ENCODE measurements around the gene SLC1A4.
"Not testable (repeated sequence)": the region's sequence is repeated elsewhere in the genome, so short reads cannot be mapped to it uniquely, and the experiment has no call there.

SLC1A4 gene

DNA sequence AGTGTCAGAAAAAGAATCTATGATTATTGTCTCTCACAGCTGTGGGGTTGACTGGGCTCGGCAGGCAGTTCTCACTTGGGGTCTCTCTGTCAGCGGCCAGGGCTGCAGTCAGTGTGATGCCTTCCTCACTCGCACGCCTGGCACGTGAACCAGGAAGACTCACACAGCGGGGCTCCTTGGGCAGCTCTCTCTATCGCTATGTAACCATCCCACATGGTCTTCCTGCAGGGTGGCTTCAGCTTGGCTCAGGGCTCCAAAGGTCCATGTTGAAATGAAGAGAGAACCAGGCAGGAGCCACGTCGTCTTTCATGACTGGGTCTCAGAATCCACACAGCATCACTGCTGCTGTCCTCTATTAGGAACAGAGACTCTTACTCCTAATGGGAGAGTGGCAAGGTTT, 30.6 kb upstream of the SLC1A4 start:
- no peak for DNase-seq (ENCODE audit: low read depth in 1 of 2, low spot score in 1 of 2)
- Histone ChIP-seq H3K27ac (replicated peaks) (no peak overlapping the region), H3K4me3 (replicated peaks; ENCODE audit: insufficient read depth, low read length) (no peak overlapping the region), H3K27me3 (ENCODE audit: insufficient read depth, poor library complexity, severe bottlenecking) (no peaks in the 10 kb centered on the region)
- TF ChIP-seq POLR2AphosphoS5 (IDR thresholded peaks at IDR 0.05; ENCODE audit: low read depth) (no peak), GABPA (IDR thresholded peaks at IDR 0.05; ENCODE audit: low read depth) (no peak)

DNA sequence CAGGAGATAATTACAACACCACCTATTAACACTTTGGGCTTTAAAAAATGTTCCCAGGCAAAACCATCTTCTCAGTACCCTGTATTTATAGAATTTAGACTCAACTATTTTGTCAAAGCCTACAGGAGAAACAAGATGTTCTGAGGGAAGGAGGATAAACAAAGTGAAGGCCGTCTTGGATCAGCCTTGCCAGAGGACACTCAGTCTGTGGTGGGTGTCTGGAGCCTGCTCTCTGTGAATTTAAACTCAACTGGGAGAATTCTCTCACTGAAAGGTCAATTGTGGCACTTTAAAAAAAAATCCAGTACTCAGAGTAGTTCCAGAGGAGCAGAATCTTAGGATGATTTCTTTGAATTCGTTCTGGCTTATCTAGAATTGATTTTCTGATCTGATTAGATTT, 28.4 kb upstream of the SLC1A4 start:
- H3K27ac ChIP-seq (replicated peaks): no peak overlapping the region
- no peaks in the 10 kb centered on the region for H3K27me3 ChIP-seq (ENCODE audit: insufficient read depth, poor library complexity, severe bottlenecking)
- DNase-seq (ENCODE audit: low read depth in 1 of 2, low spot score in 1 of 2): no peak
- H3K4me3 ChIP-seq (replicated peaks; ENCODE audit: insufficient read depth, low read length): no peak overlapping the region
- TF ChIP-seq, protein P1, sequence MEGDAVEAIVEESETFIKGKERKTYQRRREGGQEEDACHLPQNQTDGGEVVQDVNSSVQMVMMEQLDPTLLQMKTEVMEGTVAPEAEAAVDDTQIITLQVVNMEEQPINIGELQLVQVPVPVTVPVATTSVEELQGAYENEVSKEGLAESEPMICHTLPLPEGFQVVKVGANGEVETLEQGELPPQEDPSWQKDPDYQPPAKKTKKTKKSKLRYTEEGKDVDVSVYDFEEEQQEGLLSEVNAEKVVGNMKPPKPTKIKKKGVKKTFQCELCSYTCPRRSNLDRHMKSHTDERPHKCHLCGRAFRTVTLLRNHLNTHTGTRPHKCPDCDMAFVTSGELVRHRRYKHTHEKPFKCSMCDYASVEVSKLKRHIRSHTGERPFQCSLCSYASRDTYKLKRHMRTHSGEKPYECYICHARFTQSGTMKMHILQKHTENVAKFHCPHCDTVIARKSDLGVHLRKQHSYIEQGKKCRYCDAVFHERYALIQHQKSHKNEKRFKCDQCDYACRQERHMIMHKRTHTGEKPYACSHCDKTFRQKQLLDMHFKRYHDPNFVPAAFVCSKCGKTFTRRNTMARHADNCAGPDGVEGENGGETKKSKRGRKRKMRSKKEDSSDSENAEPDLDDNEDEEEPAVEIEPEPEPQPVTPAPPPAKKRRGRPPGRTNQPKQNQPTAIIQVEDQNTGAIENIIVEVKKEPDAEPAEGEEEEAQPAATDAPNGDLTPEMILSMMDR (IDR thresholded peaks at IDR 0.05; ENCODE audit: insufficient read depth, low read length): no peak
- TF ChIP-seq, protein P2, sequence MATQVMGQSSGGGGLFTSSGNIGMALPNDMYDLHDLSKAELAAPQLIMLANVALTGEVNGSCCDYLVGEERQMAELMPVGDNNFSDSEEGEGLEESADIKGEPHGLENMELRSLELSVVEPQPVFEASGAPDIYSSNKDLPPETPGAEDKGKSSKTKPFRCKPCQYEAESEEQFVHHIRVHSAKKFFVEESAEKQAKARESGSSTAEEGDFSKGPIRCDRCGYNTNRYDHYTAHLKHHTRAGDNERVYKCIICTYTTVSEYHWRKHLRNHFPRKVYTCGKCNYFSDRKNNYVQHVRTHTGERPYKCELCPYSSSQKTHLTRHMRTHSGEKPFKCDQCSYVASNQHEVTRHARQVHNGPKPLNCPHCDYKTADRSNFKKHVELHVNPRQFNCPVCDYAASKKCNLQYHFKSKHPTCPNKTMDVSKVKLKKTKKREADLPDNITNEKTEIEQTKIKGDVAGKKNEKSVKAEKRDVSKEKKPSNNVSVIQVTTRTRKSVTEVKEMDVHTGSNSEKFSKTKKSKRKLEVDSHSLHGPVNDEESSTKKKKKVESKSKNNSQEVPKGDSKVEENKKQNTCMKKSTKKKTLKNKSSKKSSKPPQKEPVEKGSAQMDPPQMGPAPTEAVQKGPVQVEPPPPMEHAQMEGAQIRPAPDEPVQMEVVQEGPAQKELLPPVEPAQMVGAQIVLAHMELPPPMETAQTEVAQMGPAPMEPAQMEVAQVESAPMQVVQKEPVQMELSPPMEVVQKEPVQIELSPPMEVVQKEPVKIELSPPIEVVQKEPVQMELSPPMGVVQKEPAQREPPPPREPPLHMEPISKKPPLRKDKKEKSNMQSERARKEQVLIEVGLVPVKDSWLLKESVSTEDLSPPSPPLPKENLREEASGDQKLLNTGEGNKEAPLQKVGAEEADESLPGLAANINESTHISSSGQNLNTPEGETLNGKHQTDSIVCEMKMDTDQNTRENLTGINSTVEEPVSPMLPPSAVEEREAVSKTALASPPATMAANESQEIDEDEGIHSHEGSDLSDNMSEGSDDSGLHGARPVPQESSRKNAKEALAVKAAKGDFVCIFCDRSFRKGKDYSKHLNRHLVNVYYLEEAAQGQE (IDR thresholded peaks at IDR 0.05; ENCODE audit: insufficient replicate concordance, low read depth): no peak
- TF ChIP-seq POLR2AphosphoS5 (IDR thresholded peaks at IDR 0.05; ENCODE audit: low read depth) (no peak), SPI1 (IDR thresholded peaks at IDR 0.05; ENCODE audit: borderline replicate concordance, low read depth) (no peak), GABPA (IDR thresholded peaks at IDR 0.05; ENCODE audit: low read depth) (no peak)

DNA sequence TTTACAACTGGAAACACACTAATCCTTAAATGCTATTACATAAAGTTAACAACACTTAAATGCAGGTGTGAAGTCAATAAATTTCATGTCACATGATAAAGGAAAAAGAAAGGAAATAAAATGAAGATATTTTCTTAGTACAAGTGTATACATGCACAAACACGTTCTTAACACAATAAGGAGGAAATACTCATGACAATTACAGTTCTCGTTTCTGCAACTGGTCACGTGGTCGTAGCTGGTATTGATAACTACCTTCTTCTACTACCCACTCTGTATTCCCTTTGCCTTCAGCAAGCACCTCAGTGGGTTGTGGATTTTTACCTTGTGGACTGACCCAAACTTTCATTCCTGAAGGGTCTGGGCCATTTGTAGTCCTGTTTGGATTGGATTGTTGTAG, 26.1 kb upstream of the SLC1A4 start:
- H3K4me3 ChIP-seq (replicated peaks; ENCODE audit: insufficient read depth, low read length); H3K27me3 ChIP-seq (ENCODE audit: insufficient read depth, poor library complexity, severe bottlenecking): not testable (repeated sequence)
- peak in 1 of 2 experiments; percentile 37 for DNase-seq (ENCODE audit: low read depth in 1 of 2, low spot score in 1 of 2)
- H3K27ac ChIP-seq (replicated peaks): peak overlapping the region; percentile 27; the same call in 1 of the 2 replicates

DNA sequence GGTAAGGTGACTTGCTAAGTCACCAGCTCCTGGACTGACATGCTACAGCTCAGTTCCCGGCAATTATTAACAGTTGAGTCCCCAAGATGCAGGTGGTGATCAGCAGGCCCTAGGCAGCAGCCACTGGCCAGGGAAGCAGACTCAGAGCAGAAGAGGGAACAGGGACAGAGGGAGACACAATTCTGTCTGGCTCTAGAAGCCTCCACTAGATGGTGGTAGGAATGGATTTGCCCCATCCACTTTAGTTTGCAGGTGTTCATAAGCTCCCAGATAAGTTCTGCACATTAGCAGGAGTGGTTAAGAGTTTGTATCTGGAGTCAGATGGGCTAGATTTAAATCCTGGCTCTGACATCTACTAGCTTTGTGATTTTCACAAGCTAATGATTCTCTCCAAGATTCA, 25.5 kb upstream of the SLC1A4 start:
- H3K27ac ChIP-seq (replicated peaks): no peak overlapping the region; the same call in 1 of the 2 replicates
- H3K4me3 ChIP-seq (replicated peaks; ENCODE audit: insufficient read depth, low read length): no peak overlapping the region
- no peak for TF ChIP-seq POLR2AphosphoS5 (IDR thresholded peaks at IDR 0.05; ENCODE audit: low read depth)
- no peak for TF ChIP-seq SPI1 (IDR thresholded peaks at IDR 0.05; ENCODE audit: borderline replicate concordance, low read depth)
- TF ChIP-seq, protein P1 (IDR thresholded peaks at IDR 0.05; ENCODE audit: insufficient read depth, low read length): no peak
- DNase-seq (ENCODE audit: low read depth in 1 of 2, low spot score in 1 of 2): no peak
- H3K27me3 ChIP-seq (ENCODE audit: insufficient read depth, poor library complexity, severe bottlenecking): no peaks in the 10 kb centered on the region

DNA sequence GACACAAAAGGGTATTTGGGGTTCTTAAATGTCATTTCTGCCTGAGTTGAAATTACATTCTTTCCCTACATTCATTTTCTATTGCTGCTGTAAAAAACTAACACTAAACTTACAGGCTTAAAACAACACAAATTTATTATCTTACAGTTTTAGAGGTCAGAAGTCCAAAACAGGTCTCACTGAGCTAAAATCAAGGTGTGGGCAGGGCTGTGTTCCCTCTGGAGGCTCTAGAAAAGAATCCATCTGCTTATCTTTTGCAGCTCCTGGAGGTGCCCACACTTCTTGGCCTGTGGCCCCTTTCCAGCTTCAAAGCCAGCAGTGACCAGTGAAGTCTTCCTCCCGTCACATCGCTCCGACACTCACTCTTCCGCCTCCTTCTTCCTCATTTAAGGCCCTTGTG, 23.2 kb upstream of the SLC1A4 start:
- TF ChIP-seq GABPA (IDR thresholded peaks at IDR 0.05; ENCODE audit: low read depth): no peak
- TF ChIP-seq, protein P1 (IDR thresholded peaks at IDR 0.05; ENCODE audit: insufficient read depth, low read length): no peak
- TF ChIP-seq SPI1 (IDR thresholded peaks at IDR 0.05; ENCODE audit: borderline replicate concordance, low read depth): no peak
- TF ChIP-seq, protein P2 (IDR thresholded peaks at IDR 0.05; ENCODE audit: insufficient replicate concordance, low read depth): no peak
- TF ChIP-seq POLR2AphosphoS5 (IDR thresholded peaks at IDR 0.05; ENCODE audit: low read depth): no peak
- no peaks in the 10 kb centered on the region for H3K27me3 ChIP-seq (ENCODE audit: insufficient read depth, poor library complexity, severe bottlenecking)
- H3K27ac ChIP-seq (replicated peaks): no peak overlapping the region
- no peak overlapping the region for H3K4me3 ChIP-seq (replicated peaks; ENCODE audit: insufficient read depth, low read length)
- DNase-seq (ENCODE audit: low read depth in 1 of 2, low spot score in 1 of 2): no peak
